HEK293 (cell line): ENCODE results near the gene LSS.
A peak's percentile ranks its signal among the peaks of the same experiment; 100 is the strongest.

Experiments used
- CTCF ChIA-PET: fragments of 350-600 bp; formaldehyde crosslinking; extraction: SDS; loops from one replicate; lab custom pipeline; 2021; ENCODE audit warnings: antibody characterized with exemption; lab: Yijun Ruan, JAX
- POLR2A ChIA-PET: fragments of 300-600 bp; formaldehyde crosslinking; extraction: SDS; loops from one replicate; lab custom pipeline; 2020; ENCODE audit warnings: antibody characterized with exemption, inconsistent platforms; lab: Yijun Ruan, JAX
- H3K27ac ChIP-seq: fragments of 200-500 bp; sonication (Bioruptor generic); 2 replicates; pipeline ENCODE4 v1.5.1; 2014; ENCODE audit warnings: low read depth, low read length, control low read depth, inconsistent platforms; ENCODE audit errors: extremely low read depth
- H3K36me3 ChIP-seq, 2 experiments: fragments of 200-500 bp in 1 of 2; sonication (Bioruptor generic) in 1 of 2; 1 replicate in 1 of 2; 2 replicates in 1 of 2; pipeline ENCODE4 v1.5.1; 2014 to 2017; ENCODE audit warnings: inconsistent platforms in 2 of 2, low read length in 2 of 2; ENCODE audit not compliant: control insufficient read depth in 2 of 2, insufficient read depth in 1 of 2
- H3K4me1 ChIP-seq: fragments of 200-500 bp; sonication (Bioruptor generic); 2 replicates; pipeline ENCODE4 v1.5.1; 2014; ENCODE audit warnings: mild to moderate bottlenecking, low read length, inconsistent platforms; ENCODE audit not compliant: control insufficient read depth, insufficient read depth
- H3K4me3 ChIP-seq: 2 replicates; pipeline ENCODE4 v1.5.1; 2011; ENCODE audit warnings: low read depth, mild to moderate bottlenecking, control low read depth, low read length, moderate library complexity
- H3K9me3 ChIP-seq: fragments of 200-500 bp; sonication (Bioruptor generic); 2 replicates; pipeline ENCODE4 v1.5.1; 2014; ENCODE audit warnings: low read depth, low read length, inconsistent platforms; ENCODE audit not compliant: control insufficient read depth, insufficient read depth
- GLIS2 ChIP-seq: fragments of 450-650 bp; formaldehyde crosslinking; IDR thresholded peaks from 2 replicates; pipeline ENCODE4 v1.5.1; 2016; ENCODE audit warnings: missing biosample characterization, missing genetic modification characterization
- KLF1 ChIP-seq: fragments of 450-650 bp; formaldehyde crosslinking; IDR thresholded peaks from 2 replicates; pipeline ENCODE4 v1.5.1; 2016; ENCODE audit warnings: missing biosample characterization, missing genetic modification characterization
- TCF7L2 ChIP-seq: IDR thresholded peaks from 2 replicates; pipeline ENCODE4 v1.6.1; 2011; ENCODE audit warnings: low read depth, mild to moderate bottlenecking, inconsistent platforms, low read length, moderate library complexity, borderline replicate concordance
- ZBTB17 ChIP-seq: fragments of 450-650 bp; formaldehyde crosslinking; IDR thresholded peaks from 2 replicates; pipeline ENCODE4 v1.5.1; 2016; ENCODE audit warnings: missing biosample characterization, missing genetic modification characterization
- ZNF146 ChIP-seq: fragments of 450-650 bp; formaldehyde crosslinking; IDR thresholded peaks from 2 replicates; pipeline ENCODE4 v1.5.1; 2016; ENCODE audit warnings: missing biosample characterization, missing genetic modification characterization
- ZNF423 ChIP-seq: fragments of 450-650 bp; formaldehyde crosslinking; IDR thresholded peaks from 2 replicates; pipeline ENCODE4 v1.5.1; 2016; ENCODE audit warnings: missing biosample characterization, missing genetic modification characterization
- ZNF433 ChIP-seq: fragments of 450-650 bp; formaldehyde crosslinking; IDR thresholded peaks from 2 replicates; pipeline ENCODE4 v1.5.1; 2016; ENCODE audit warnings: missing biosample characterization, missing genetic modification characterization, low read depth
- ZNF529 ChIP-seq: fragments of 450-650 bp; formaldehyde crosslinking; IDR thresholded peaks from 2 replicates; pipeline ENCODE4 v1.5.1; 2017; ENCODE audit warnings: missing genetic modification characterization, missing biosample characterization; ENCODE audit not compliant: insufficient replicate concordance
- ZNF560 ChIP-seq: fragments of 450-650 bp; formaldehyde crosslinking; IDR thresholded peaks from 2 replicates; pipeline ENCODE4 v1.5.1; 2017; ENCODE audit warnings: missing biosample characterization, missing genetic modification characterization, borderline replicate concordance
- ZNF624 ChIP-seq: fragments of 450-650 bp; formaldehyde crosslinking; IDR thresholded peaks from 2 replicates; pipeline ENCODE4 v1.5.1; 2017; ENCODE audit warnings: missing biosample characterization, missing genetic modification characterization
- TF ChIP-seq, protein P1 (sequence below): fragments of 450-650 bp; formaldehyde crosslinking; IDR thresholded peaks from 2 replicates; pipeline ENCODE4 v1.5.1; 2016; ENCODE audit warnings: missing biosample characterization, missing genetic modification characterization
- TF ChIP-seq, protein P2 (sequence below): fragments of 450-650 bp; formaldehyde crosslinking; IDR thresholded peaks from 2 replicates; pipeline ENCODE4 v1.5.1; 2016; ENCODE audit warnings: missing biosample characterization, missing genetic modification characterization
- TF ChIP-seq, protein P3 (sequence below): fragments of 450-650 bp; formaldehyde crosslinking; optimal IDR thresholded peaks from 2 replicates; pipeline ENCODE3; 2016; ENCODE audit warnings: missing biosample characterization, mild to moderate bottlenecking, missing genetic modification characterization
- TF ChIP-seq, protein P4 (sequence below): fragments of 450-650 bp; formaldehyde crosslinking; IDR thresholded peaks from 2 replicates; pipeline ENCODE4 v1.5.1; 2016; ENCODE audit warnings: missing biosample characterization, missing genetic modification characterization
- TF ChIP-seq, protein P5 (sequence below): fragments of 450-650 bp; formaldehyde crosslinking; IDR thresholded peaks from 2 replicates; pipeline ENCODE4 v1.5.1; 2016; ENCODE audit warnings: missing biosample characterization, missing genetic modification characterization, borderline replicate concordance

Gene LSS

DNA sequence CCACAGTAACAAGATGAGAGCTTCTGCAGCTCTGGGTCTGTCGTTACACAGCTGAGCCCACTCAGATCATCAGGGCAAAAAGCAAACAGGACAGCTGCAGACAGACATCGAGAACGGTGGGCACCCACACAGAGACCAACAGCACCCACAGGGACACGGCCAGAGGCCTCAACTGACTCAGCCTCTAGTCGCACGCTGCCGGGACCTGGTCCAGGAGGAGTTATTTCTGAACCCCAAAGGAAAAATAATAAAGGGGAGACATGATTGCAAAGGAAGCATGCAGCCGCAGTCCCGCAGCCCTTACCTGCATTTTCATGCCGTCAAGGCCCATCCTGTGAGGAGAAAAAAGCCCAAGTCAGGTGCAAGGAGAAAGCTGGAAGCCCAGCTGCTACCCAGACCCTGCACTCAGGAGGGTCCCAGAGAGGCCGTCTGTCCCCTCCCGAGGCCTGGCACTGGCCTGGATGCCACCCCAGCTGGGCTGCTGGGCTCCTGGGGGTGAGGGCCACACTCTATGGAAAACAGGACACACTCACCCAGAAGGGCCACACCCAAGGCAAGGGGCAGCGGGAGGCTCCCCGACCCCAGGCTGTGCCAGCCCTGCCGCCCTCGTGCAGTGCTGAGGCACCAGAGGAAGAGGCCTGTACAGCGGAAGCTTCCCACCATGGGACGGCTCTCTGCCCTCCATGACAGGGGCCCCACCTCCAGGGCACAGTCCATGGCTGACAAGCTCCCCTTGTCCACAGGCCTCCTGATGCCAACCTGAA lies 15.7 kb downstream of the LSS start:
- CTCF ChIA-PET: interaction anchor here (0.8 kb wide), 1 partner anchor 64 kb away, joined by 3 read pairs; no protein-coding TSS in a partner anchor
- TF ChIP-seq, protein P1, sequence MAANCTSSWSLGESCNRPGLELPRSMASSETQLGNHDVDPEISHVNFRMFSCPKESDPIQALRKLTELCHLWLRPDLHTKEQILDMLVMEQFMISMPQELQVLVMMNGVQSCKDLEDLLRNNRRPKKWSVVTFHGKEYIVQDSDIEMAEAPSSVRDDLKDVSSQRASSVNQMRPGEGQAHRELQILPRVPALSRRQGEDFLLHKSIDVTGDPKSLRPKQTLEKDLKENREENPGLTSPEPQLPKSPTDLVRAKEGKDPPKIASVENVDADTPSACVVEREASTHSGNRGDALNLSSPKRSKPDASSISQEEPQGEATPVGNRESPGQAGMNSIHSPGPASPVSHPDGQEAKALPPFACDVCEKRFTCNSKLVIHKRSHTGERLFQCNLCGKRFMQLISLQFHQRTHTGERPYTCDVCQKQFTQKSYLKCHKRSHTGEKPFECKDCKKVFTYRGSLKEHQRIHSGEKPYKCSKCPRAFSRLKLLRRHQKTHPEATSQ (tag by site-specific recombination): no peak
- TF ChIP-seq ZNF146 (tag by site-specific recombination) (no peak), ZNF423 (tag by site-specific recombination) (no peak), ZNF433 (tag by site-specific recombination) (no peak), KLF1 (tag by site-specific recombination) (peak; percentile 32; the same call in 1 of the 2 replicates), GLIS2 (tag by site-specific recombination) (0 out of 2 replicates have a peak, but pooled peaks have one; percentile 13), ZBTB17 (tag by site-specific recombination) (no peak), ZNF529 (tag by site-specific recombination) (no peak)
- TF ChIP-seq, protein P2, sequence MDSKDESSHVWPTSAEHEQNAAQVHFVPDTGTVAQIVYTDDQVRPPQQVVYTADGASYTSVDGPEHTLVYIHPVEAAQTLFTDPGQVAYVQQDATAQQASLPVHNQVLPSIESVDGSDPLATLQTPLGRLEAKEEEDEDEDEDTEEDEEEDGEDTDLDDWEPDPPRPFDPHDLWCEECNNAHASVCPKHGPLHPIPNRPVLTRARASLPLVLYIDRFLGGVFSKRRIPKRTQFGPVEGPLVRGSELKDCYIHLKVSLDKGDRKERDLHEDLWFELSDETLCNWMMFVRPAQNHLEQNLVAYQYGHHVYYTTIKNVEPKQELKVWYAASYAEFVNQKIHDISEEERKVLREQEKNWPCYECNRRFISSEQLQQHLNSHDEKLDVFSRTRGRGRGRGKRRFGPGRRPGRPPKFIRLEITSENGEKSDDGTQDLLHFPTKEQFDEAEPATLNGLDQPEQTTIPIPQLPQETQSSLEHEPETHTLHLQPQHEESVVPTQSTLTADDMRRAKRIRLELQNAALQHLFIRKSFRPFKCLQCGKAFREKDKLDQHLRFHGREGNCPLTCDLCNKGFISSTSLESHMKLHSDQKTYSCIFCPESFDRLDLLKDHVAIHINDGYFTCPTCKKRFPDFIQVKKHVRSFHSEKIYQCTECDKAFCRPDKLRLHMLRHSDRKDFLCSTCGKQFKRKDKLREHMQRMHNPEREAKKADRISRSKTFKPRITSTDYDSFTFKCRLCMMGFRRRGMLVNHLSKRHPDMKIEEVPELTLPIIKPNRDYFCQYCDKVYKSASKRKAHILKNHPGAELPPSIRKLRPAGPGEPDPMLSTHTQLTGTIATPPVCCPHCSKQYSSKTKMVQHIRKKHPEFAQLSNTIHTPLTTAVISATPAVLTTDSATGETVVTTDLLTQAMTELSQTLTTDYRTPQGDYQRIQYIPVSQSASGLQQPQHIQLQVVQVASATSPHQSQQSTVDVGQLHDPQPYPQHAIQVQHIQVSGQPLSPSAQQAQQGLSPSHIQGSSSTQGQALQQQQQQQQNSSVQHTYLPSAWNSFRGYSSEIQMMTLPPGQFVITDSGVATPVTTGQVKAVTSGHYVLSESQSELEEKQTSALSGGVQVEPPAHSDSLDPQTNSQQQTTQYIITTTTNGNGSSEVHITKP (tag by site-specific recombination): no peak
- TF ChIP-seq, protein P3, sequence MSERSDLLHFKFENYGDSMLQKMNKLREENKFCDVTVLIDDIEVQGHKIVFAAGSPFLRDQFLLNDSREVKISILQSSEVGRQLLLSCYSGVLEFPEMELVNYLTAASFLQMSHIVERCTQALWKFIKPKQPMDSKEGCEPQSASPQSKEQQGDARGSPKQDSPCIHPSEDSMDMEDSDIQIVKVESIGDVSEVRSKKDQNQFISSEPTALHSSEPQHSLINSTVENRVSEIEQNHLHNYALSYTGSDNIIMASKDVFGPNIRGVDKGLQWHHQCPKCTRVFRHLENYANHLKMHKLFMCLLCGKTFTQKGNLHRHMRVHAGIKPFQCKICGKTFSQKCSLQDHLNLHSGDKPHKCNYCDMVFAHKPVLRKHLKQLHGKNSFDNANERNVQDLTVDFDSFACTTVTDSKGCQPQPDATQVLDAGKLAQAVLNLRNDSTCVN (tag by site-specific recombination): no peak
- H3K4me3 ChIP-seq: no peak overlapping the region
- no peaks in the 10 kb centered on the region for H3K9me3 ChIP-seq
- H3K4me1 ChIP-seq: no peaks in the 10 kb centered on the region
- H3K27ac ChIP-seq: no peak overlapping the region
- POLR2A ChIA-PET: interaction anchor here (1.8 kb wide), 1 partner anchor 45 kb away, joined by 4 read pairs; no protein-coding TSS in a partner anchor
- peaks cover 0 to 41% of the 10 kb centered on the region in 2 experiments; a peak in 2 of 3 replicates for H3K36me3 ChIP-seq

DNA sequence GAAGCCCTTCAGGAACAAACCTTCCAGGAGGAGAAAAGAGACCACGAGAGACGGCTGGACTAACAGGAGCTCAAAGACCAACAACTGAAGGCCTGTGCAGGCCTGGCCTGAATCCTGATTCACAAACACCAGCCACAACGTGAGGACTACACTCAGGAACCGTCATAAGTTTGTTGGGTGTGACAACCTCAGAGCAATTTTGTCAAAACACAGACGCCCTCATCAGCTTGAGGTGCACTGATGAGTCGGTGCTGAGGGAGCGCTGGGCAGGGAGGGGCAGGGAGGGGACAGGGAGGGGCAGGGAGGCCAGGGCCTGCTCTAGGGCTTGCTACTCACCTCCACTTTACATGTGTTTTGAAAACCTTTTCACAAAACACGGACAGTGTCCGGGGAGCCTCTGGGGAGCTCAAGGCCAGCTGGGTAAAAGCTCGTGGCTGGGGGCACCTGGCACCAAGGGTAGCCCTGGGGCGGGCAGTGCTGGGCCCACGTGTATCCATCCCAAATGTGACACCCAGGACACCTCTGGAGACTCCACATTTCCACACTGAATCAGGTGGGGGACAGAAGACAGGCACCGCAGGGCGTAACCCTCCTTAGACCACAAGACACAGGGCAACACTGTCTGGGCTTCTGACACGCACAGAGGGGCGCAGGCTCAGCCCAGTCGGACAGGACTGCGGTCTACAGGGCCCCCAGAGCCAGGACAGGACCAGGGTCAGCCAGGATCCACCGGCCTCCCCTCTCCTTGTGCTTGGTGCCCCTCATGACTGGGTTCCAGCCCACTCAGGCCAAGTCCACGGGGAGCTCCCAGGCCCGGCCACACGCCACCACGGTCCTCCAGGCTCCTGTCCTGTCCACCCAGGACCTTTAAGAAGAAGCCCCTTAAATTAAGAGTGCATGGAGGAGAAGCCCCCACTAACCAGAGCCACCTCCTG lies 16.5 kb downstream of the LSS start:
- H3K36me3 ChIP-seq: peaks cover 0 to 50% of the 10 kb centered on the region in 2 experiments; a peak in 2 of 3 replicates
- ChIA-PET CTCF (interaction anchor here (0.6 to 0.8 kb wide), 2 partner anchors 63 to 238 kb away, joined by 3 read pairs; no protein-coding TSS in a partner anchor), POLR2A (interaction anchor here (1.8 kb wide), 1 partner anchor 44 kb away, joined by 4 read pairs; no protein-coding TSS in a partner anchor)
- no peaks in the 10 kb centered on the region for H3K4me1 ChIP-seq
- no peak overlapping the region for H3K4me3 ChIP-seq
- no peak overlapping the region for H3K27ac ChIP-seq
- H3K9me3 ChIP-seq: no peaks in the 10 kb centered on the region
- TF ChIP-seq ZNF624 (no peak), KLF1 (tag by site-specific recombination) (peak; percentile 96), ZNF560 (tag by site-specific recombination) (no peak), TCF7L2 (no peak)
- TF ChIP-seq, protein P4, sequence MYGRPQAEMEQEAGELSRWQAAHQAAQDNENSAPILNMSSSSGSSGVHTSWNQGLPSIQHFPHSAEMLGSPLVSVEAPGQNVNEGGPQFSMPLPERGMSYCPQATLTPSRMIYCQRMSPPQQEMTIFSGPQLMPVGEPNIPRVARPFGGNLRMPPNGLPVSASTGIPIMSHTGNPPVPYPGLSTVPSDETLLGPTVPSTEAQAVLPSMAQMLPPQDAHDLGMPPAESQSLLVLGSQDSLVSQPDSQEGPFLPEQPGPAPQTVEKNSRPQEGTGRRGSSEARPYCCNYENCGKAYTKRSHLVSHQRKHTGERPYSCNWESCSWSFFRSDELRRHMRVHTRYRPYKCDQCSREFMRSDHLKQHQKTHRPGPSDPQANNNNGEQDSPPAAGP (tag by site-specific recombination): peak; percentile 85
- TF ChIP-seq, protein P5, sequence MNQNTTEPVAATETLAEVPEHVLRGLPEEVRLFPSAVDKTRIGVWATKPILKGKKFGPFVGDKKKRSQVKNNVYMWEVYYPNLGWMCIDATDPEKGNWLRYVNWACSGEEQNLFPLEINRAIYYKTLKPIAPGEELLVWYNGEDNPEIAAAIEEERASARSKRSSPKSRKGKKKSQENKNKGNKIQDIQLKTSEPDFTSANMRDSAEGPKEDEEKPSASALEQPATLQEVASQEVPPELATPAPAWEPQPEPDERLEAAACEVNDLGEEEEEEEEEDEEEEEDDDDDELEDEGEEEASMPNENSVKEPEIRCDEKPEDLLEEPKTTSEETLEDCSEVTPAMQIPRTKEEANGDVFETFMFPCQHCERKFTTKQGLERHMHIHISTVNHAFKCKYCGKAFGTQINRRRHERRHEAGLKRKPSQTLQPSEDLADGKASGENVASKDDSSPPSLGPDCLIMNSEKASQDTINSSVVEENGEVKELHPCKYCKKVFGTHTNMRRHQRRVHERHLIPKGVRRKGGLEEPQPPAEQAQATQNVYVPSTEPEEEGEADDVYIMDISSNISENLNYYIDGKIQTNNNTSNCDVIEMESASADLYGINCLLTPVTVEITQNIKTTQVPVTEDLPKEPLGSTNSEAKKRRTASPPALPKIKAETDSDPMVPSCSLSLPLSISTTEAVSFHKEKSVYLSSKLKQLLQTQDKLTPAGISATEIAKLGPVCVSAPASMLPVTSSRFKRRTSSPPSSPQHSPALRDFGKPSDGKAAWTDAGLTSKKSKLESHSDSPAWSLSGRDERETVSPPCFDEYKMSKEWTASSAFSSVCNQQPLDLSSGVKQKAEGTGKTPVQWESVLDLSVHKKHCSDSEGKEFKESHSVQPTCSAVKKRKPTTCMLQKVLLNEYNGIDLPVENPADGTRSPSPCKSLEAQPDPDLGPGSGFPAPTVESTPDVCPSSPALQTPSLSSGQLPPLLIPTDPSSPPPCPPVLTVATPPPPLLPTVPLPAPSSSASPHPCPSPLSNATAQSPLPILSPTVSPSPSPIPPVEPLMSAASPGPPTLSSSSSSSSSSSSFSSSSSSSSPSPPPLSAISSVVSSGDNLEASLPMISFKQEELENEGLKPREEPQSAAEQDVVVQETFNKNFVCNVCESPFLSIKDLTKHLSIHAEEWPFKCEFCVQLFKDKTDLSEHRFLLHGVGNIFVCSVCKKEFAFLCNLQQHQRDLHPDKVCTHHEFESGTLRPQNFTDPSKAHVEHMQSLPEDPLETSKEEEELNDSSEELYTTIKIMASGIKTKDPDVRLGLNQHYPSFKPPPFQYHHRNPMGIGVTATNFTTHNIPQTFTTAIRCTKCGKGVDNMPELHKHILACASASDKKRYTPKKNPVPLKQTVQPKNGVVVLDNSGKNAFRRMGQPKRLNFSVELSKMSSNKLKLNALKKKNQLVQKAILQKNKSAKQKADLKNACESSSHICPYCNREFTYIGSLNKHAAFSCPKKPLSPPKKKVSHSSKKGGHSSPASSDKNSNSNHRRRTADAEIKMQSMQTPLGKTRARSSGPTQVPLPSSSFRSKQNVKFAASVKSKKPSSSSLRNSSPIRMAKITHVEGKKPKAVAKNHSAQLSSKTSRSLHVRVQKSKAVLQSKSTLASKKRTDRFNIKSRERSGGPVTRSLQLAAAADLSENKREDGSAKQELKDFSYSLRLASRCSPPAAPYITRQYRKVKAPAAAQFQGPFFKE (tag by site-specific recombination): no peak
